DOHH2 (cell line): ENCODE data around the gene MALAT1.

Experiments
- EZH2phosphoT487 ChIP-seq: fragments of 200-600 bp; sonication (generic); IDR thresholded peaks from 2 replicates; pipeline ENCODE4 v1.6.1; 2017; ENCODE audit warnings: borderline replicate concordance, mild to moderate bottlenecking, antibody characterized with exemption, low read length, moderate library complexity, mixed read lengths
- TF ChIP-seq, protein P1 (sequence below): fragments of 200-600 bp; sonication (generic); IDR thresholded peaks from one replicate; pipeline ENCODE4 v1.5.1; 2014; ENCODE audit warnings: antibody characterized with exemption, mild to moderate bottlenecking, low read depth, low read length; ENCODE audit not compliant: poor library complexity, severe bottlenecking

DNA sequence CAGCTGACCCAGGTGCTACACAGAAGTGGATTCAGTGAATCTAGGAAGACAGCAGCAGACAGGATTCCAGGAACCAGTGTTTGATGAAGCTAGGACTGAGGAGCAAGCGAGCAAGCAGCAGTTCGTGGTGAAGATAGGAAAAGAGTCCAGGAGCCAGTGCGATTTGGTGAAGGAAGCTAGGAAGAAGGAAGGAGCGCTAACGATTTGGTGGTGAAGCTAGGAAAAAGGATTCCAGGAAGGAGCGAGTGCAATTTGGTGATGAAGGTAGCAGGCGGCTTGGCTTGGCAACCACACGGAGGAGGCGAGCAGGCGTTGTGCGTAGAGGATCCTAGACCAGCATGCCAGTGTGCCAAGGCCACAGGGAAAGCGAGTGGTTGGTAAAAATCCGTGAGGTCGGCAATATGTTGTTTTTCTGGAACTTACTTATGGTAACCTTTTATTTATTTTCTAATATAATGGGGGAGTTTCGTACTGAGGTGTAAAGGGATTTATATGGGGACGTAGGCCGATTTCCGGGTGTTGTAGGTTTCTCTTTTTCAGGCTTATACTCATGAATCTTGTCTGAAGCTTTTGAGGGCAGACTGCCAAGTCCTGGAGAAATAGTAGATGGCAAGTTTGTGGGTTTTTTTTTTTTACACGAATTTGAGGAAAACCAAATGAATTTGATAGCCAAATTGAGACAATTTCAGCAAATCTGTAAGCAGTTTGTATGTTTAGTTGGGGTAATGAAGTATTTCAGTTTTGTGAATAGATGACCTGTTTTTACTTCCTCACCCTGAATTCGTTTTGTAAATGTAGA lies 1.7 kb downstream of the MALAT1 start:
- TF ChIP-seq, protein P1, sequence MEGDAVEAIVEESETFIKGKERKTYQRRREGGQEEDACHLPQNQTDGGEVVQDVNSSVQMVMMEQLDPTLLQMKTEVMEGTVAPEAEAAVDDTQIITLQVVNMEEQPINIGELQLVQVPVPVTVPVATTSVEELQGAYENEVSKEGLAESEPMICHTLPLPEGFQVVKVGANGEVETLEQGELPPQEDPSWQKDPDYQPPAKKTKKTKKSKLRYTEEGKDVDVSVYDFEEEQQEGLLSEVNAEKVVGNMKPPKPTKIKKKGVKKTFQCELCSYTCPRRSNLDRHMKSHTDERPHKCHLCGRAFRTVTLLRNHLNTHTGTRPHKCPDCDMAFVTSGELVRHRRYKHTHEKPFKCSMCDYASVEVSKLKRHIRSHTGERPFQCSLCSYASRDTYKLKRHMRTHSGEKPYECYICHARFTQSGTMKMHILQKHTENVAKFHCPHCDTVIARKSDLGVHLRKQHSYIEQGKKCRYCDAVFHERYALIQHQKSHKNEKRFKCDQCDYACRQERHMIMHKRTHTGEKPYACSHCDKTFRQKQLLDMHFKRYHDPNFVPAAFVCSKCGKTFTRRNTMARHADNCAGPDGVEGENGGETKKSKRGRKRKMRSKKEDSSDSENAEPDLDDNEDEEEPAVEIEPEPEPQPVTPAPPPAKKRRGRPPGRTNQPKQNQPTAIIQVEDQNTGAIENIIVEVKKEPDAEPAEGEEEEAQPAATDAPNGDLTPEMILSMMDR = no peak
- no peak for TF ChIP-seq EZH2phosphoT487
